ENCODE data around the gene SWAP70.

The SWAP70 gene

GRCh38 chr11:9769621-9770020 lies 105.7 kb downstream of the SWAP70 start:
- Histone ChIP-seq H3K4me1 (ENCODE audit: low read depth, poor library complexity, severe bottlenecking) (no peaks in the 10 kb centered on the region), H2AFZ (ENCODE audit: low read depth) (no peak overlapping the region), H4K20me1 (ENCODE audit: insufficient read depth) (no peaks in the 10 kb centered on the region), H3K27ac (no peak overlapping the region), H3K9ac (no peak overlapping the region), H3K79me2 (ENCODE audit: insufficient read depth, low read depth) (no peaks in the 10 kb centered on the region), H3K4me3 (IDR thresholded peaks at IDR 0.05; ENCODE audit: insufficient read depth, low read depth, low read length) (no peak overlapping the region), H3K36me3 (ENCODE audit: insufficient read depth) (no peaks in the 10 kb centered on the region), H3K27me3 (ENCODE audit: insufficient read depth, low read depth) (no peaks in the 10 kb centered on the region), H3K4me2 (no peak overlapping the region)
- no peak for TF ChIP-seq CTCF (conservative IDR thresholded peaks at IDR 0.05; ENCODE audit: low read depth, low read length)

GRCh38 chr11:9771071-9771511 lies 107.2 kb downstream of the SWAP70 start:
- no peaks in the 10 kb centered on the region for H3K36me3 ChIP-seq (ENCODE audit: insufficient read depth)

GRCh38 chr11:9772218-9772617 lies 108.3 kb downstream of the SWAP70 start:
- Histone ChIP-seq H3K4me3 (IDR thresholded peaks at IDR 0.05; ENCODE audit: insufficient read depth, low read depth, low read length) (no peak overlapping the region), H3K36me3 (ENCODE audit: insufficient read depth) (no peaks in the 10 kb centered on the region), H3K27ac (no peak overlapping the region)

More at GRCh38 chr11:9771071-9771511, 107.2 kb downstream of the SWAP70 start:
- no peak overlapping the region for H3K4me2 ChIP-seq
- H2AFZ ChIP-seq (ENCODE audit: low read depth), result no peak overlapping the region
- no peak for TF ChIP-seq CTCF (conservative IDR thresholded peaks at IDR 0.05; ENCODE audit: low read depth, low read length)
- H3K4me3 ChIP-seq (IDR thresholded peaks at IDR 0.05; ENCODE audit: insufficient read depth, low read depth, low read length), result no peak overlapping the region
- no peaks in the 10 kb centered on the region for H4K20me1 ChIP-seq (ENCODE audit: insufficient read depth)
- H3K27ac ChIP-seq, result no peak overlapping the region
- no peaks in the 10 kb centered on the region for H3K4me1 ChIP-seq (ENCODE audit: low read depth, poor library complexity, severe bottlenecking)
- no peak overlapping the region for H3K9ac ChIP-seq
- H3K27me3 ChIP-seq (ENCODE audit: insufficient read depth, low read depth), result no peaks in the 10 kb centered on the region
- no peaks in the 10 kb centered on the region for H3K79me2 ChIP-seq (ENCODE audit: insufficient read depth, low read depth)

GRCh38 chr11:9773524-9773923 lies 109.6 kb downstream of the SWAP70 start:
- Histone ChIP-seq H3K4me2 (no peak overlapping the region), H3K36me3 (ENCODE audit: insufficient read depth) (no peaks in the 10 kb centered on the region), H3K27ac (no peak overlapping the region), H3K4me3 (IDR thresholded peaks at IDR 0.05; ENCODE audit: insufficient read depth, low read depth, low read length) (no peak overlapping the region), H3K9ac (no peak overlapping the region), H4K20me1 (ENCODE audit: insufficient read depth) (no peaks in the 10 kb centered on the region), H3K4me1 (ENCODE audit: low read depth, poor library complexity, severe bottlenecking) (no peaks in the 10 kb centered on the region), H3K27me3 (ENCODE audit: insufficient read depth, low read depth) (no peaks in the 10 kb centered on the region), H2AFZ (ENCODE audit: low read depth) (no peak overlapping the region), H3K79me2 (ENCODE audit: insufficient read depth, low read depth) (no peaks in the 10 kb centered on the region)
- no peak for TF ChIP-seq CTCF (conservative IDR thresholded peaks at IDR 0.05; ENCODE audit: low read depth, low read length)

More at GRCh38 chr11:9772218-9772617, 108.3 kb downstream of the SWAP70 start:
- H3K27me3 ChIP-seq (ENCODE audit: insufficient read depth, low read depth), result no peaks in the 10 kb centered on the region
- H3K4me1 ChIP-seq (ENCODE audit: low read depth, poor library complexity, severe bottlenecking), result no peaks in the 10 kb centered on the region
- no peak overlapping the region for H3K9ac ChIP-seq
- no peak overlapping the region for H3K4me2 ChIP-seq
- TF ChIP-seq CTCF (conservative IDR thresholded peaks at IDR 0.05; ENCODE audit: low read depth, low read length), result no peak
- no peak overlapping the region for H2AFZ ChIP-seq (ENCODE audit: low read depth)
- H4K20me1 ChIP-seq (ENCODE audit: insufficient read depth), result no peaks in the 10 kb centered on the region
- H3K79me2 ChIP-seq (ENCODE audit: insufficient read depth, low read depth), result no peaks in the 10 kb centered on the region

Data from KMS-11 (cell line).